GM12878 (cell line): ENCODE results near the gene SCGN. TPM values are rescaled to one million over a fixed set of nuclear protein-coding genes. Genes with fewer than 3 reads are reported as not detected.

Experiments used
- ATAC-seq: fragments of 200-7000 bp; cut with Tn5 transposase; 3 replicates; pipeline ENCODE4 v1.9.1; 2020; ENCODE audit warnings: mild to moderate bottlenecking, moderate library complexity
- BruUV-seq: library from RNA; stranded (reverse); fragments of 400-500 nt; replicated peaks from 2 replicates; lab custom pipeline; 2021; lab: Mats Ljungman, UMichigan
- CTCF ChIA-PET: fragments of 300-600 bp; sonication (Branson Sonifier 250); formaldehyde crosslinking; extraction: SDS; loops from one replicate; lab custom pipeline; 2021; ENCODE audit warnings: inconsistent platforms; lab: Yijun Ruan, JAX
- POLR2A ChIA-PET: fragments of 350-600 bp; formaldehyde crosslinking; extraction: SDS; loops from one replicate; lab custom pipeline; 2021; ENCODE audit warnings: inconsistent platforms; lab: Charles Lee
- RAD21 ChIA-PET: fragments of 300-600 bp; sonication (Branson Sonifier 250); formaldehyde crosslinking; loops from one replicate; lab custom pipeline; 2023; ENCODE audit warnings: antibody characterized with exemption; ENCODE audit not compliant: unreplicated experiment; lab: Charles Lee
- SMC1A ChIA-PET: fragments of 300-600 bp; sonication (Branson Sonifier 250); formaldehyde crosslinking; loops from one replicate; lab custom pipeline; 2023; ENCODE audit not compliant: unreplicated experiment, uncharacterized antibody; lab: Charles Lee
- DNase-seq: peaks from one replicate; pipeline ENCODE4 v3.0.0-alpha.2; 2011; ENCODE audit warnings: low read depth, low spot score
- FAIRE-seq: peaks from 3 replicates; lab custom pipeline; 2011; peaks lifted over from hg19 to GRCh38; lab: Jason Lieb, UNC
- H2AFZ ChIP-seq: 2 replicates; pipeline ENCODE4 v1.6.0; 2011; ENCODE audit warnings: low read depth, low read length, control low read depth; ENCODE audit not compliant: control insufficient read depth
- H3K27ac ChIP-seq: 2 replicates; pipeline ENCODE4 v1.5.1; 2011; ENCODE audit warnings: control low read depth; ENCODE audit not compliant: control insufficient read depth, insufficient read depth
- H3K27me3 ChIP-seq, 2 experiments: replicated peaks in 1 of 2; 2 replicates each; pipeline versions ENCODE4 v1.6.0 to v1.6.1; 2011; ENCODE audit warnings: low read length in 1 of 2; ENCODE audit not compliant: control insufficient read depth in 2 of 2, insufficient read depth in 2 of 2
- H3K36me3 ChIP-seq, 2 experiments: 2 replicates each; pipeline ENCODE4 v1.5.1; 2011; ENCODE audit warnings: low read length in 1 of 2; ENCODE audit not compliant: control insufficient read depth in 2 of 2, insufficient read depth in 2 of 2
- H3K4me1 ChIP-seq: 2 replicates; pipeline ENCODE4 v1.6.1; 2011; ENCODE audit warnings: mild to moderate bottlenecking, low read length, moderate library complexity, mixed read lengths; ENCODE audit not compliant: control insufficient read depth, insufficient read depth
- H3K4me2 ChIP-seq: 2 replicates; pipeline ENCODE4 v1.6.0; 2011; ENCODE audit warnings: control low read depth; ENCODE audit not compliant: control insufficient read depth, insufficient read depth
- H3K4me3 ChIP-seq: fragments of 200-600 bp; sonication (generic); 2 replicates; pipeline ENCODE4 v1.5.1; 2016
- H3K79me2 ChIP-seq: 2 replicates; pipeline ENCODE4 v1.6.0; 2011; ENCODE audit warnings: low read length; ENCODE audit not compliant: control insufficient read depth, insufficient read depth
- H3K9ac ChIP-seq: 2 replicates; pipeline ENCODE4 v1.8.0; 2011; ENCODE audit warnings: low read length, control low read depth, mixed read lengths; ENCODE audit not compliant: control insufficient read depth, insufficient read depth
- H3K9me3 ChIP-seq: replicated peaks from 3 replicates; pipeline ENCODE4 v1.5.1; 2011; ENCODE audit warnings: mild to moderate bottlenecking, low read length; ENCODE audit not compliant: control insufficient read depth, insufficient read depth
- H4K20me1 ChIP-seq: 2 replicates; pipeline ENCODE4 v1.6.0; 2011; ENCODE audit not compliant: control insufficient read depth, insufficient read depth
- E2F8 ChIP-seq: fragments of 450-650 bp; IDR thresholded peaks from 2 replicates; pipeline ENCODE4 v1.6.1; 2018; ENCODE audit warnings: mild to moderate bottlenecking, low read depth, moderate library complexity; ENCODE audit not compliant: partially characterized antibody
- FOXK2 ChIP-seq: fragments of 450-650 bp; IDR thresholded peaks from 2 replicates; pipeline ENCODE4 v1.6.1; 2017; ENCODE audit warnings: mild to moderate bottlenecking, moderate library complexity
- IKZF2 ChIP-seq, 2 experiments: fragments of 450-650 bp; IDR thresholded peaks; 2 replicates each; pipeline ENCODE4 v1.6.1; 2017; ENCODE audit warnings: mild to moderate bottlenecking in 2 of 2, moderate library complexity in 2 of 2
- KAT2A ChIP-seq: conservative IDR thresholded peaks from 2 replicates; pipeline ENCODE4 v1.6.1; 2011; ENCODE audit warnings: low read depth, low read length; ENCODE audit not compliant: control insufficient read depth
- MXI1 ChIP-seq: fragments of 150-350 bp; IDR thresholded peaks from 2 replicates; pipeline ENCODE4 v1.6.1; 2011; ENCODE audit warnings: low read depth, mild to moderate bottlenecking, inconsistent platforms, low read length, improper control_type of control experiment
- NKRF ChIP-seq: fragments of 450-650 bp; conservative IDR thresholded peaks from 2 replicates; pipeline ENCODE4 v1.6.1; 2017; ENCODE audit warnings: mild to moderate bottlenecking, moderate library complexity
- POU2F2 ChIP-seq: IDR thresholded peaks from 3 replicates; pipeline ENCODE4 v1.6.1; 2011; ENCODE audit warnings: low read depth, mild to moderate bottlenecking, low read length, borderline replicate concordance
- SIN3A ChIP-seq: IDR thresholded peaks from 2 replicates; pipeline ENCODE4 v1.6.1; 2012; ENCODE audit warnings: low read depth, low read length, improper control_type of control experiment
- SMAD5 ChIP-seq: IDR thresholded peaks from 2 replicates; pipeline ENCODE4 v1.6.1; 2016; ENCODE audit warnings: antibody characterized with exemption, low read depth
- SREBF2 ChIP-seq: IDR thresholded peaks from 2 replicates; pipeline ENCODE4 v1.6.1; 2012; ENCODE audit warnings: mild to moderate bottlenecking, low read length
- WGBS: methylation state at CpG from one replicate; pipeline ENCODE4 v1.1.6; 2016; ENCODE audit warnings: low lambda C conversion rate; ENCODE audit not compliant: insufficient replicate concordance, insufficient coverage; ENCODE audit errors: missing lambda C conversion rate; 5-methylcytosine and 5-hydroxymethylcytosine counted together
- in situ Hi-C: fragments of 300-500 bp; cut with MboI; formaldehyde crosslinking; loops from 9 replicates; pipeline ENCODE4 v1.14.3; 2018; ENCODE audit warnings: mixed read lengths
- intact Hi-C: fragments of 100-400 bp; cut with micrococcal nuclease; formaldehyde crosslinking; loops from one replicate; pipeline ENCODE4 v1.14.2; 2022; ENCODE audit not compliant: unreplicated experiment
- polyA plus RNA-seq, 11 experiments: library from polyadenylated mRNA; depleted of rRNA in 4 of 11; unstranded in 6 of 11; stranded (reverse) in 5 of 11; fragments of >200 nt; fragmentation: Nextera tagmentation in 4 of 11; fragmentation: Illumina TruSeq in 1 of 11; extraction: Ambion mirVana in 4 of 11; extraction: Trizol in 1 of 11; gene quantifications; 1 replicate in 1 of 11; 2 replicates in 10 of 11; pipeline versions ENCODE4 v1.2.1 to v1.2.3, GENCODE V29; 2011 to 2016; ENCODE audit warnings: inconsistent platforms in 2 of 11, missing spikeins in 2 of 11, low read depth in 1 of 11
- total RNA-seq, 4 experiments: library from RNA; depleted of rRNA in 3 of 4; stranded (reverse); fragments of >200 nt in 3 of 4; fragmentation: Illumina TruSeq in 1 of 4; extraction: Trizol in 1 of 4; gene quantifications; 2 replicates each; pipeline versions ENCODE4 v1.2.1 to v1.2.3, GENCODE V29; 2013 to 2021

Gene SCGN
- total and polyA plus RNA-seq, 10 of the 15 experiments (the other 5 are each of a cell fraction or from before 2014, with no cell fraction given), result not detected

- Histone ChIP-seq H3K9me3 (no peaks in the 10 kb centered on the region), H3K4me3 (no peak overlapping the region), H4K20me1 (no peaks in the 10 kb centered on the region), H3K4me2 (no peak overlapping the region), H3K4me1 (no peaks in the 10 kb centered on the region), H3K36me3 (no peaks in the 10 kb centered on the region), H3K27me3 (no peaks in the 10 kb centered on the region), H2AFZ (no peak overlapping the region), H3K9ac (no peak overlapping the region), H3K27ac (no peak overlapping the region), H3K79me2 (no peaks in the 10 kb centered on the region)
- ChIA-PET CTCF (interaction anchor here (0.8 to 8.2 kb wide), 11 partner anchors 10 to 379 kb away, joined by 3 to 44 read pairs (median 5); no protein-coding TSS in a partner anchor), SMC1A (interaction anchor here (0.6 to 2.8 kb wide), 7 partner anchors 11 to 382 kb away, joined by 3 to 22 read pairs (median 4); no protein-coding TSS in a partner anchor), POLR2A (no interaction called here), RAD21 (interaction anchor here (0.6 to 1.4 kb wide), 2 partner anchors 113 to 348 kb away, joined by 4 to 5 read pairs; no protein-coding TSS in a partner anchor)
- ATAC-seq, result no peak
- WGBS, result 87% methylated on average over 1 of the region's 1 CpG
- intact Hi-C loops, result loop anchor here (1.0 to 5.0 kb wide), 4 partner anchors 45 to 379 kb away; no protein-coding TSS in a partner anchor
- no peak for FAIRE-seq
- no peak for DNase-seq
- in situ Hi-C loops, result no loop called here
- TF ChIP-seq SMAD5, result no peak
- TF ChIP-seq POU2F2, result no peak
- TF ChIP-seq SREBF2, result no peak
- TF ChIP-seq SIN3A, result no peak
- TF ChIP-seq NKRF, result no peak
- no peak for TF ChIP-seq KAT2A
- TF ChIP-seq IKZF2 (IDR thresholded peaks at IDR 0.05), result no peak
- TF ChIP-seq E2F8, result no peak
- TF ChIP-seq FOXK2, result no peak
- TF ChIP-seq MXI1, result no peak
- BruUV-seq, result no TSS peak
These were observed 49.4 kb upstream of the SCGN start for GRCh38 chr6:25602674-25602982.
